ENCODE results near the gene KIAA1671. TPM values are rescaled to one million over a fixed set of nuclear protein-coding genes. Genes with fewer than 3 reads are reported as not detected.

KIAA1671 gene
- total RNA-seq, 1 experiment from 2014 or later: 4.7 TPM

DNA sequence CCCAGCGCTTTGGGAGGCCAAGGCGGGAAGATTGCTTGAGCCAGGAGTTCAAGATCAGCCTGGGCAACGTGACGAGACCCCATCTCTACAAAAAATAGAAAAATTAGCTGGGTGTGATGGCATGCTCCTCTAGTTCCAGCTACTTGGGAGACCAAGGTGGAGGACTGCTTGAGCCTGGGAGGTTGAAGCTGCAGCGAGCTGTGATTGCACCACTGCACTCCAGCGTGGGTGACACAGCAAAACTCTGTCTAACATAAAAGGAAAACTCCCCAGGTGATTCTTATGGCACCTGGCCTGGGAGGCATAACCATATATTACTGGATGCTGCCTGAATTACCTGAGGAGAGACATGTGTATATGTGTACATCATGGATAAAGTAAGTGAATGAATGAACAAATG, 29.1 kb downstream of the KIAA1671 start:
- DNase-seq (ENCODE audit: low read depth): no peak

DNA sequence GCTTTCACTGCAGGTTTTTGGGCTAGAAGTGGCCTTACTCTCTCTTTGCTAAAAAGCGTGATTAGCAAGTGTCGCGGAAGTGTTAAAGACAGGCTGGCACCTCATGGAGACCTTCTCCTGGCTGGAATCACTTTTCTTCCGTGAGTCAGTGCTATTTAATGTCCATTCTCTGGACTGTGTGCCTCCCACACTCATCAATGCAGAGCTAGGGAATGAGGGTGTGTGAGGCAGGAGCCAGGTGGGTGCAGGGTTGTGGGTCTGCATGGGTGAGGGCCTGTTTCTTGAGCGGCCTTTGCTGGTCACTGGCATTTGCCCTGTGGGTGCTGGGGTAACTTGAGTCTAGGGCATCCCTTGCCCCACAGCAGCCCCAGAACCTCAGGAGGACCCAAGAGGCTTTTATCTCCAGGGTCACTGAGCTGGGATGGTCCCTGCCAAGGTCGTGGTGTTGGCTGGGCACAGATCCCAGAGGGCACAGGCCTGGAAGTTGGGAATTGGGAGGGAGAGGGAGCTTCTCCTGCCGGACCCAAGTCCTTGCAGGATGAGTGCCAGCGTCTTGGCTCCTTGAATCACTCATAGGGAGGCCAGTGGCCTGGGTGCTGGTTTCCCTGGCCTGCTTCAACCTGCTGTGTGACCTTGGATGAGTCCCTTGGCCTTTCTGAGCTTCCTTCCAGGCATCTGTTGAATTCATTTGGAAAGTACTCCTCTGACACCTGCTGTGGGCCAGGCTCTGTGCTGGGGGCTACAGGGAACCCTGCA, 30.0 kb downstream of the KIAA1671 start:
- peak; percentile 26 for DNase-seq (ENCODE audit: low read depth)

DNA sequence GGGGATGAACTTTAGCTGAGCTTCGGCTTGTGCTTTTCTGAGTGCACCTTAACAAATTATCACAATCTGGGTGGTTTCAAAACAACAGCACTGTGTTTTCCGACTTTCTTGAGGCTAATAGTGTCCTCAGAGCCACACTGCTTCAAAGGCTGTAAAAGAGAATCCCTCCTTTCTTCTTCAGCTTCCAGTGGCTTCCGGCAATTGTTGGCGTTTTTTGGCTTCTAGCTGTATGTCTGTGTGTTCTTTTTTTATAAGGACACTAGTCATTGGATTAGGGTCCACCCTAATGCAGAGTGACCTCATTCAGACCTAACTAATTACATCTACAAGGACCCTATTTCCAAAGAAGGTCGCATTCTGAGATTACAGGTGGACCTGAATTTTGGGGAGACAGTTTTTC, 30.6 kb downstream of the KIAA1671 start:
- no peak for DNase-seq (ENCODE audit: low read depth)

DNA sequence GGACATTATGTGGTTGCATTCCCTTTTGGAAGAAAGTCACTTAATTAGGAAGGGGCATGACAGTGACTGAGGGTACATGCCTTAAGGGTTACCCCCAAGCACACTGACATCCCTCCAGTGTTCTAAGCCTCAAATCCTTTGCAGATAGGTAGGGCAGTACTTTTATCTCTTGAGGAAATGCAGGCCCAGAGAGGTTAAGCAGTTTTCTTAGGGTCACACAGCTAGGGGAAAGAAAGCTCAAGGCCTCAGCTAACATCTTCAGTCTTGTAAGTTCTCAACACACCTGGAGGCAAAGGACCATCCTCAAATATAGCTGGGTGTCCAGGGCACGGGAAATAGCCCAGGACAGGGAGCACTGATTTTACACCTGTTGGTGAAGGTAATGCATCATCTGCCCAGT, 31.6 kb downstream of the KIAA1671 start:
- no peak for DNase-seq (ENCODE audit: low read depth)

DNA sequence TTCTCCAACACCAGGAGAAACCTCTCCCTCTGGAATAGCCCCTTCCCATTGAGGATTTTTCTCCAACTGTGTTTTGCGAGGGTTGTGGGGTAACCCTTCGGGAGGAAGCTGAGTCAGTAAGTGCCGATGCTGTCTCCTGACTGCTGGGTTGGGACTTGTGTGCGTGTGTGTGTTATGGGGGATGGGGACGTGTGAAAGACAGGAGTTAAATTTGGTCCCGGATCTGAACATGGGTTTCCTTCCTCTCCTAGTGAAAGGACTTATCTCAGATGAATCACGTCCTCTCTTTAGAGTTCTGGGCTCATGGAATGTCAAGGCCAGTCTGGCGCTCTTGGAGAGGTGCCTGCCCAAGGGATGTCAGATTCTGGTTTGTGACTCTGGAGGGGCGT, 33.3 kb downstream of the KIAA1671 start:
- peak; percentile 92 for DNase-seq (ENCODE audit: low read depth)

DNA sequence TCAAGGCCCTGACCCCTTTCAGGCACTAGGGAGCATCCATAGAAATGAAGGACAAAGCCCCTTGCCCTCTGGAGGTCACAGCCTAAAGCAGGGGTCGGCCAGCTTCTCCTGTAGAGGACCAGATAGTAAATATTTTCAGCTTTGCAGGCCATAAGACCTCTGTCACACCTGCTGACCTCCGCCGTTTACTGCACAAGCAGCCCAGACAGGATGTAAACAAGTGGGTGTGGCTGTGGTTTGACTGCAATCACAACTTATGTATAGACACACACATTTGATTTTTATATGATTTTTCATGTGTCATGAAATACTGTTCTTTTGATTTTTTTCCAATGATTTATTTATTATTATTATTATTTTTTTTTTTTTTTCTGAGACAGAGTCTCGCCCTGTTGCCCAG, 34.3 kb downstream of the KIAA1671 start:
- DNase-seq (ENCODE audit: low read depth): no peak

DNA sequence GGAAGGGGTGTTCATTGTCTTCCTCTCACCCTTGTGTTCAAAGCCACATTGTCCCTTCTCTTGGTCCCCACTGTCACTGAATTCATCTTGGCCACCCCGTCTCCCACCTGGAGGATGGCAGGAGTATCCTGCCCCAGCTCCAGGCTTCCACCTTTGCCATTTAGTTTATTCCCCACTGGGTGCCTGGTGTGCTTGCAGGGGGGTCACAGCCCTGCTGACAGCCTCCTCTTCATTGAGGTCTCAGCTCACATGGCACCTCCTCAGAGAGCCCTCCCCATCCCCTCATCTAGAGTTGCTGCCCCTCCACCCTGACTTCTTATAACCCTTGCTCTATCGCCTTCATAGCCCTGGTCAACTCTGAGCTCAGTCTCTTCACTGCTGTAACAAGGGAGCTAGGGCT, 36.6 kb downstream of the KIAA1671 start:
- DNase-seq (ENCODE audit: low read depth): no peak

DNA sequence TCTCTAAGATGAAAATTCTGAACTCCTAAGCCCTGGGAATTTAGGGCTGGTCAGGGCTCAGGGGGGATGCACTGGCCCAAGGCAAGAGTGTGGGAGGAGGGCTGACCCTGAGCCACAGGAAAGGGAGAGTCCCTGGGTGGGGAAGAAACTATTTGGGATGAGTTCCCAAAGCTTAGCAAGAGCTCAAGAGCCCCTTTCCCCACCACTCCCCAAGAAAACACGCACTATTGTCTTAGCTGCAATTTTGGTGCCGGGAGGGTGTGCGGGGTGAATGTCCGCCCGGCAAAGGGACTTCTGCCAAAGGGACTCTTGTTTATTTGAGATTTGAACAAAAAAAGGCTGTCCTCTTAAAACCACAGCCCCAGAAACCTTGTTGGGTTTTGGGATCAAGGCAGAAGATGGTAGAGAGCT, 37.0 kb downstream of the KIAA1671 start:
- no peak for DNase-seq (ENCODE audit: low read depth)

DNA sequence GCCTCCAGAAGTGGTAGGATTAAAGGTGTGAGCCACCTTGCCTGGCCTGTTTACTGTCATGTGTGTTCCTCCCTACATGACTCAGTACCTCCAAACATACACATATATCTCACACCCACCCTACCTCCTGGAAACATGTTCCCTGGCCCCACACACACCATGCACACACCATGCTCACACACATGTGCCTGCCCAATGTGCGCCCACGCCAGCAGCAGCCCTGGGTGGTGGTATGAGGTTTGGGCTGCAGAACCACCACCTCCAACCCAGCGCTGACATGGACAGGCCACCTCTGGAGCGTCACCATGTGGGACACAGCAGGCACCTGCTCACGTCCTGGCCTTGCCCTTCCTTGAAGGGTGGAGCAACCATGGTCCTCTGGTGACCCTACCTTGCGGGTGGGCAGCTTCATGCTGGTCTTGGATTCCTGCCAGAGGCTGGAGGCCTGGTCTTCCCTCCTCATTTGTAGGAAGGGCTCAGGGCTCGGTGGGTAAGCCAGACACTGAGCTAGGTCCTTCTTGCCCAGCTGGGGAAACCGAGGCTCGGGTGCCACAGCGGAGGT, 37.9 kb downstream of the KIAA1671 start:
- no peak for DNase-seq (ENCODE audit: low read depth)

DNA sequence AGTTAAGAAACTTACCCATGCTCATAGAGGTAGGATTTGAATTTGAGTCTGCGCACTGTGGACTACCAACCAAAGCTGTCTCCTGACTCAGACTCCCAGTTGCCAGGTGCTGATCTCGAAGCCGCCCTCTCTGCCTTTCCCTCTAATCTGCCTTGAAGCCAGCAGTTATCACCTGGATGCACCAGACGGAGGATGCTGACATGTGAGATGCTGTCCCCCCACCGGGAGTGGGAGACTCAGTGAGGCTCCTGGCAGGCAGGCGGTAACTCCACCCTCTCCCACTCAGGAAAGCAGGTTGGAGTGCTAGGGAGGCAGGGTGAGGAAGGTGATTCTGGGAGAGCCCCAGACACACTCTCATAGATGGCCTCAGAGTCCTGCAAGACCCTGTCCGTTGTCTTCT, 40.4 kb downstream of the KIAA1671 start:
- no peak for DNase-seq (ENCODE audit: low read depth)

DNA sequence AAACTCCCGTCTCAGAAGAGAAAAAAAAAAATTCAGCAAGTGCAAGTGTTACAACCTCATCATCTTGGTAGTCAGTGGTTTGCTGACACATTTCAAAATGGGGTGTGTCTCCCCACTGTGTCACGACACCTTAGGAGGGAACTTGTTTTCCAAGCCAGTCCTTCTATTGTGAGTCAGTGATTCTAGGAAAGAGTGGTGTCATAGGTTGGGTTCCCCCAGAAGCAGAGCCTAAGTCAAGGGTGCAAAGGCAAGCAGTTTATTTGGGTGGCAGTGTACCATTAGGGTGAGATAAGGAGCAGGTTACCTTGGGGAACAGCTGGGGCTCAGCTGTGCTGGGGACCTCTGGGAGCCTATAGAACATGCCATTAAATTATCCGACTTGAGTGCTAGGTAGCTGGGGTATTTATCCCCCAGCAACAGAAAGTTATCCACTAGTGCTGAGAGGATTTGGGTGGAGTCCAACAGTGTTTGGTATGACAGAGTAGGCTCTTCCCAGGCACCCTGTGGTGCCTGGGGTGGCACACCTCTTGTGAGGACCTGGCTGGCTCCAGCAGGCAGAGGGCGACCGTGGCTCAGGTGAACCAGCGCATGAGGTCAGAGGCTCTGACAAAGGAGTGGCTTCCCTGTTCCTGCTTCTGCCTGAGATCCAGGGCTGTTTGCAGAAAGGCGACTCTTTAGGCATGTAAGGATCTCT, 41.7 kb downstream of the KIAA1671 start:
- peak; percentile 87 for DNase-seq (ENCODE audit: low read depth)

DNA sequence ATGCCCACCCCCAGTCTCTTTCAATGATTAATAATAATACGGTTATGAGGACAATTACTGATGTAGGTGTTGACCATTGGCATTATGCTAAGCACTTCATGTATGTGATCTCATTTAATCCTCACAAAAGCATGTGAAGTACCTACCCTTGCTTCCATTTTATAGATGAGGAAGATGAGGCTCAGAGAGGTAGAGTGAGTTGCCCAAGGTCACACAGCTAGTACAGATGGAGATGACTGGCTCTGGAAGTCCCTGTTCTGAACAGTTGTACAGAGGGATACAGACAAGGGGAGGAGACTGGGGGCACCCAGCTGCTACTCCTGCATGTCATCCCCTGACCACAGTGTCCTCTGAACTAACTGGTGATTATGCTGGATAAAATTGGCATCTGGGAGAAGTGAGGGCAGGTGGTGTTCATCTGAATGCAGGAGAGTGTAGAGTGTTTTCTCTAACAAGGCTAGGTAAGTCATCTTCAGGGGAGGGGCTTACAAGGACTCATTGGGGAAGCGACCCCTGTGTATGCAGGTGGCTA, 43.2 kb downstream of the KIAA1671 start:
- no peak for DNase-seq (ENCODE audit: low read depth)

DNA sequence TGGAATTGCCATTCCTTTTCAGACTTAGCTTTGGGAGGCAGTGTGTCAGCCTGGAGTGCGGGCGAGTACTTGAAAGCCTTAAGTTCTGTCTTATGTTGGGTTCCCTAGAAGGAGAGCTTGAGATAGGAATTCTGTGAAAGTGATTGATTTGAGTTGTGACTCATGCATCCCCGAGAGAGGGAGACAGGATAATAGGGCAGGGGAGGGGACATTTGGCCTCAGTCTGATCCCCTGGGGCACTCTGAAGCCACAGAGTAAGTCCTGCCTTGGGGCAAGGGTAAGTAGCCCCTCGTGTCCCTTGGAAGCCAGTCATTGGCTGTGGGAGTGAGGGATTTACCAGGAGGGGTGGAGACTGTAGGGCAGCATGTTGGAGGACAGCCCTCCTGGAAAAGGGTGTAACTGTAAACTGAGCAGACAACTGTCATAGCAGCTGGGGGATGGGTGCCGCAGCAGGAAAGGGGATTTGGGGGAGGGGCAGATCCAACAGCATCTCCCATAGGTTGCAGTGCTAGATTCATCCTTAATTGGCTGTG, 44.0 kb downstream of the KIAA1671 start:
- peak; percentile 91 for DNase-seq (ENCODE audit: low read depth)

DNA sequence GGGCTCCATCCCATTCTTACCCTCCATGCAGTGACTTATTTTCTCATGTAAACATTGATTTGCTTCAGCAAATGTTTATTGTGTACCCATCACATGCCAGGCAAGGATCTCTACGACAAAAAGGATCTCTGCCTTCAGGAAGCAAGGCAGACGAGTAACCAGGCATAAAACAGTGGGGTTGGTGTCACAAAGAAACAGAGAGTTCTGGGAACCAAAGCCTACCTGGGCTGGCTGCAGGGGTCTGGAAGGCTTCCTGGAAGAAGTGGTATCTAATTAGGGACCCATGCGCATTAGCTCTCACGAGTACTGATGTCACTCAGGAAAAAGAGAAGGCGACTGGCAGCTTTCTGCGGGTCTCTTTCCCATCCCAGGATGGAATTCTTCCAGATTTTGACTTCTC, 44.5 kb downstream of the KIAA1671 start:
- no peak for DNase-seq (ENCODE audit: low read depth)

DNA sequence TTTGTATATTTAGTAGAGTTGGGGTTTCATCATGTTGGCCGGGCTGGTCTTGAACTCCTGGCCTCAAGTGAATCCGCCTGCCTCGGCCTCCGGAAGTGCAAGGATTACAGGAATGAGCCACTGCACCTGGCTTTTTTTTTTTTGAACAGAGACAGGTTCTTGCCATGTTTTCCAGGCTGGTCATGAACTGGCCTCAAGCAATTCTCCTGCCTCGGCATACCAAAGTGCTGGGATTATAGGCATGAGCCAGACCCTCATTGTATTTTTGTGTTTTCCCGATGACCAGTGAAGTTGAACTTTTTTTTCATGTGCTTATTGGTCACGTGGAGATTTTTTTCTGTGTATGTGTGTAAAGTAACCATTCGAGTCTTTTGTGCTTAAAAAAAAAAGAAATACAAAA, 48.2 kb downstream of the KIAA1671 start:
- no peak for DNase-seq (ENCODE audit: low read depth)

DNA sequence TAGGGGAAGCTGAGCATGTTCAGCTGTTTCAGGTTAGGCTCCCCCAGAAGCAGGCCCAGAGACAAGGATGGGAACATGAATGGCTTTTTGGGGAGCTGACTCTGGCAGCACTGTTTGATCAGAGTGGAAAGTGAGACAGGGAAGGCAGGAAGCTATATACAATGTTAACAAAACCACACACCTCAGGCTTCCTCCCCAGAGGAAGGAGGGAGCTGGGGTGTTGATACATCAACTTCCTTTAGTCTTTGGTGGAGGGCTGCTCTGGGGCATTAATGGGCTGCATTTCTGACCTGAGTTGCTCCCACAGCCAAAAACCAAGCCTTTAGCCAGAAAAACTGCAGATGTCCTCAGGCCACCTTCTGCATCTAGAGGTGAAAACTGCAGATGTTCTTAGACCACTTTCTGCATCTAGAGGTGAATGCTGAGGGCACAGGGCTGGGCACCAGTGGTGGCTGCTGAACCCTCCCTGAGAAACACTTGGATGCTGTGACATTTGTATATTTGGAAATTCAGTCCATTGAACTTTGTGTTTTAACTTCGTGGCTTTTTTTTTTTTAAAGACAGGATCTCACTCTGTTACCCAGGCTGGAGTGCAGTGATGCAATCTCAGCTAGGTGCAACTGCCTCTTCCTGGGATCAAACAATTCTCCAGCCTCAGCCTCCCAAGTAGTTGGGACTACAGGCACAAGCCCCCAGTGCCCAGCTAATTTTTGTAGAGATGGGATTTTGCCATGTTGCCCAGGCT, 49.9 kb downstream of the KIAA1671 start:
- peak; percentile 69 for DNase-seq (ENCODE audit: low read depth)

DNA sequence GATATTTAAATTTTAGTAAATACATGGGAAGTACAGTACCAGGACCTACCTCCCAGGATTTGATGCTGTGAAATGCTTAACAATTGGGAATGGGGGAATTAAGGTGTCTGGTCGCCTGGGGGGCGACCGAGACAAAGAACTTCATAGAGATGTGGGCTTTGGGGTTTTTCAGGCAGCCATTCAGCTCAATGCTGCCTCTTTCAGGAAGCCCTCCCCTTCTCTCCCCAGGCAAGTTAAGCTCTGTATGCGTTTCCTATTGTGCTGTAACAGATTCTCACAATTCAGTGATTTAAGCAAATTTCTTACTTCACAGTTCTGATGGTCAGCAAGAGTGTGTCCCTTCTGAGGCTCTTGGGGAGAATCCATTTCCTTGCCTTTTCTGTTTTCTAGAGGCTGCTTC, 53.8 kb downstream of the KIAA1671 start:
- no peak for DNase-seq (ENCODE audit: low read depth)

DNA sequence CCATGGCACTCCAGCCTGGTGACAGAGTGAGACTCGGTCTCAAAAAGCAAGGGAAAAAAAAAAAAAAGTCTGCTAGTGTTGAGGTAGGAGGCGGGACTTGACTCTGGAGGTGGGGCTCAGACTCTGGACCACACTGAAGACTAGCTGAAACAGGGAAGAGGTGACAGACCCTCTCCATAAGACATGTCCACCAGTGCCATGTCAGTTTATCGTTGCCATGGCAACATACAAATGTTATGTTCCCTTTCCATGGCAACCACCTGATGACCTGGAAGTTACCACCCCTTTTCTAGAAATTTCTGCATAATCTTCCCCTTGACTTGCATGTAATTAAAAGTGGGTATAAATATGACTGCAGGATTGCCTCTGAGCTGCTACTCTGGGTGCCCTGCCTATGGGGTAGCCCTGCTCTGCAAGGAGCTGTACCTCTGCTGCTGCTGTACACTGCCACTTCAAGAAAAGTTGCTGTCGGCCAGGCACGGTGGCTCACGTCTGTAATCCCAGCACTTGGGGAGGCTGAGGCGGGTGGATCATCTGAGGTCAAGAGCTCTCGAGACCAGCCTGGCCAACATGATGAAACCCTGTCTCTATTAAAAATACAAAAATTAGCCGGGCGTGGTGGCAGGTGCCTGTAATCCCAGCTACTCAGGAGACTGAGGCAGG, 55.1 kb downstream of the KIAA1671 start:
- DNase-seq (ENCODE audit: low read depth): peak; percentile 63

DNA sequence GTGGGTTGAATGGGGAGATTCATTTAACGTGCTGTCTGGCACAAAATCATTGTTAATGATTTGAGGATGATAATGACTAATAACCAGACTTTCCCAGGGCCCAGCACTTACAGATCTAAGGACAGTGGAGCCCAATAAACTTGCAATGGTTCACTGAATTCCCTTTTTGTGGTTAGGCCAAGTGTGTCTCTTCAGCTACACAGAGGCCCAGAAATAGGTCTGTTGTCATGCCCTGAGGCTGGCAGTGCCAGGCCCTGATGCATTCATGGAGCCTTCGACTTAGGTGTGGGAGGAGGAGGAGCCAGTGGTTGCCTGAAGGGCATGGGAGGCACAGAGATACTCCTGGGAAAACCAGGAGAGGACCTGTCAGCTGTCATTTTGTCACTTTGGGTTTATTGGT, 56.1 kb downstream of the KIAA1671 start:
- peak; percentile 98 for DNase-seq (ENCODE audit: low read depth)

DNA sequence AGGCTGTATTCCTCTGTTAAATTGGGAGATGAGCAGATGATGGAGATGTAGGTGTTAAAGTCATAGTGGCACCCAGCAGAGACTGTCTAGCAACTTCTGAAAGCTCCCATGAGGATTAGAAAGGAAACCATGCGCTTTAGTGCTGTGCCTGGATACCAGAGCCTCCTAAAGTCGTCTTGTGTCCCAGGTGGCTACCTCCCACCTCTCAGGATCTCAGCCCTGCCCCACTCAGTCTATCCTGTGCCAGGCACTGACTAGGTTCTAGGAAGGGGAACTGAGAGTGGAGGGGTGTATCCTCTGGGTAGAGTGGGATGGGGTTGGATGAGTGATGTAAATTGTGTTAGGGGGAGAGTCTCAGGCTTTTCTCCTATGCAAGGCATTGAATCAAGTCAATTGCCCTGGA, 60.2 kb downstream of the KIAA1671 start:
- DNase-seq (ENCODE audit: low read depth): no peak

DNA sequence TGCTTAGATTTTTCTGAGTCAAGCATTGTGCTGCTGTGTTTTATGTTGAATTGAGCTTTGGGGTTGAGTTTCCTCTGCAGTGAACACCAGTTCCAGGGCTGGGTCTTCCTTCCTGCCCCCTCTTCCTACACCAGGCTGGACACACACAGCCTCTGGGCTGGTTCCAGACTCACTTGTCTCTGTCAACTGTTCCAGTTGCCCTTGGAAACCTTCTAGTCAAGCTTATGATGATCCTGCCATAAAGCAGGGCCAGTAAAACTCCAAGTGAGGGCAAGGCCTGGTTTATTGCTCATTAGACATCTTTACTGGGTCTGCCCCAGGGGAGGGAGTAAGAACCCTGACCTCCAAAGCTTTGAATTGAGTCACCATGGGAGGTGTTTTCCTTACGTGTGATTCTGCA, 61.1 kb downstream of the KIAA1671 start:
- DNase-seq (ENCODE audit: low read depth): peak; percentile 92
